ENCODE results near the gene UCKL1.
"Not testable (repeated sequence)": the region's sequence is repeated elsewhere in the genome, so short reads cannot be mapped to it uniquely, and the experiment has no call there.

Gene UCKL1

DNA sequence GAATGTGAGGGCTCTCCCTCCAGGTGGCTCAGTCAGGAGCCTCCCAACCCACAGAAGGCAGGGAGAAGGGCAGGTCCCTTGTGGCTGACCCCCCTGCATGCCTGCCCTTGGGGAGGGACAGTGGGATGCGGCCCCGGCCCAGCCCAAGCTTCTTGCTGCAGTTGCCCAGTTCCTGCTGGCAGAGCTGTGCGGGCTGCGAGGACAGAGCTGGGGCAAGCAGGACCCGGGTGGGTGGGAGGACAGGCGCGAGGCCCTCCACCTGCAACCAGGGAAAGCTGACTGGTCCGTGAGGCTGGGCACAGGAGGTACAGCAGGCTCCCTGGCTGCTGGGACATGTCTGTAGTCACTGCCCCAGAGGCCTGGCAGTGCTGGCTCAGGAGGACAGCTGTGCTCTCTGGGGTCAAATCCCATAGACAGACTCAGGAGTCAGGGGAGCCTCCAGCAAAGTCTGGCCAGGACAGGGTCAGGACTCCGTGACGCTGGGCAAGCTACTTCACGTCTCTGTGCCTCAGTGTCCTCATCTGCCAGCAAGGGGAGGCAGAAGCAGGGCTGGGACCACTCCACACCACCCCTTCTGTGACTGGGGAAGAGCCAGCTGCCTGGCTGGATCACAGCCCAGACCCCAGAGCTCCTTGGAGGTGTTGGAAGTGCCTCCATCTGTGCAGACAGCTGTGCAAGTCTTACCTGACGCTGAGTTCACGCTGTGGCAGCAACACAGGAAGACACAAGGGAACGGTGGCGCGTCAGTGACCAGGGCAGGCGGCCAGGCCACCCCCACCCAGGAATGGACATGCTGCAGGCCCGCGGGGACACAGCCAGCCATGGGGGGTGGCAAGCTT is 13.0 kb downstream of the UCKL1 start:
- no peak for DNase-seq (ENCODE audit: low spot score)

- peak; percentile 34 for DNase-seq (ENCODE audit: low spot score)
Observed at GRCh38 chr20:63942250-63942951, 13.8 kb downstream of the UCKL1 start.

DNA sequence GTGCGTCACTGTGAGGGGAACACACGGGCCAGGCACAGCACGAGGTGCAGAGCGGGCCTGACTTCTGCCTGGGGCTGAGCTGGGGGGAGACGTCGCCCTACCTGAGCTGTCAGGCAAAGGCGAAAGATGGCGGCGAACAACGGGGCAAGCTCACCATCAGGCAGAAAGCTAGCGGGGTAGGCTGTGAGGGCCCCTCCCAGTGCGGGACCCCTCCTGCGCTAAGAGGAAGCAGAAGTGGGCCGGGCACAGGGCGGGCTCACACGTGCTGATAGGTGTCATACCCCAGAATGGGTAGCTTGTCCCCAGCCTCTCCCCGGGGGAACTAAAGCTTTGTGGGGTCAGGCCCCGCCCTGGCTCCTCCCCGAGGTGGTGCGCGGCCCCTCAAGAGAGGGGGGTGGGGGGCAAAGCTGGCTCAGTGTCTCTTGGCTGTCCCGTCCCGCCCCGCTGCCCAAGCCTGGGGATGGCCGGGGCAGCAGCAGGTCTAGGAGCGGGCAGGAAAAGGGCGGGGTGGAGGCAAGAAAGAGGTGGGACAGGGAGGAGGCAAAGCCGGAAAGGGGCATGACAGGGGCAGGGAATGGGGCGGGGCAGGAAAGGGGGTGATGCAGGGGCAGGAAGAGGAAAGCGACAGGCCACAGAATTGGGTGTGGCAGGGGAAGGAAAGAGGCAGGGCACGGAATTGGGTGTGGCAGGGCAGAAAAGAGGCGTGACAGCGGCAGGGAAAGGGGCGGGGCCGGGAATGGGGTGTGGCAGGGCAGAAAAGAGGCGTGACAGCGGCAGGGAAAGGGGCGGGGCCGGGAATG is 14.7 kb downstream of the UCKL1 start:
- no peak for DNase-seq (ENCODE audit: low spot score)

GRCh38 chr20:63940472-63941266 is 15.5 kb downstream of the UCKL1 start:
- DNase-seq (ENCODE audit: low spot score): no peak

DNA sequence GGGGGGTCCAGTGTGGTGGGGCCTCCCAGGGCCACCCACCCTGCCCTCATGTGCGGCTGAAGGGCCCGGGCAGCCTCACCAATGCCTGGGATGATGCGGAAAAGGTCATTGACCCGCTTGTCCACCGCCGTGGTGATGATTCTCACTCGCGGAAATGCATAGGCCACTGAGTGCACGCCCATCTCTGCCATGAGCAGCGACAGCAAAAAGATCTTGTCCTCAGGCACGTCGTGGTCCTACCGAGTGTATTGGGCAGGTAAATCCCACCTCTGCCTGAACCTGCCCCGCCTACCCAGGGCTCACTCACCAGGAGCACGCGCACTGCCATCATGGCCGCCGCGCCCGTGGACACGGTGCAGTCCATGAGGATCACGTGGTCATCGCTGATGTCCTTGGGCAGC is 16.1 kb downstream of the UCKL1 start:
- no peak for DNase-seq (ENCODE audit: low spot score)

DNA sequence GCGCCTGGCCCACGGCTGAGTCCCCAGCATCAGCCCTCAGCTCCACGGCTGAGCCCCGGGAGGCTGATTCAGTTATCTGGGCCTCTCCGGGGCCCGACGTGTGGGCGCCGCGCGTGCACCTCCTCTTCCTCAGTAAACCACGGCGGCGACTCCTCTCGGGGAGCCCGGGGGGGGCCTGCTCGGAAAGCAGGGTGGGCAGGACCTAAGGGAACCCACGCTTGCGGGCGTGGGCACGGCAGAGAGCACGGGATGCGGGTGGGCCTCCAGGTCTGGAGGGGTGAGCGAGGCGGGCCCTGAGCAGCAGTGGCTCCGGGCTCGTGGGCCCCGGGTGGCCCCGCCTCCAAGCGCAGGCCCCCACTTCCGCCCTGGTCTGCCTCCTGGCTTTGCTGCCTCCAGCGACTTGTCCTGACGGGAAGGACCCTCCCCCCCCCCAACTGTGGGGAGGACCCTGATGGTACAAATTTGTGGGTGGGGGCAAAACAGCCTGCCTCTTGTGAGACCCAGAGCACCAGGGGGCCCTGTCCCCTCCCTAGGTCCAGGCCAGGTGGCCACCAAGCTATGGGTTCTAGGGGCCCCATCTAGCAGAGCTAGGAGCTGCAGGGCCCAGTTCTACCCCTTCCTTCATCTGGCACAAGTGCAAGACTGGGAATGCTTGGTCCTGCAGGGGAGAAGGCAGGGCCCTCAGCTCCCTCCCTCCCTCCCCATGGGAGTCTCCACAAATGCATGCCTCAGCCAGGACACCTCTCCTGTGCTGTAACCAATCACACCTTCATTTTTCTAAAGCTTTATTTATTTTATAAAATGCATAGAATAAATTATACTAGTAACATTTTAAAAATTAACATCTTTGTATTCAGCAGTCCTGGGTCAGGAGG is 16.9 kb downstream of the UCKL1 start:
- DNase-seq (ENCODE audit: low spot score): no peak

GRCh38 chr20:63937596-63937995 is 18.6 kb downstream of the UCKL1 start:
- DNase-seq (ENCODE audit: low spot score): no peak

- DNase-seq (ENCODE audit: low spot score): no peak
Observed at GRCh38 chr20:63935447-63935846, 20.8 kb downstream of the UCKL1 start.

- no peak for DNase-seq (ENCODE audit: low spot score)
Observed at GRCh38 chr20:63934271-63935068, 21.7 kb downstream of the UCKL1 start.

DNA sequence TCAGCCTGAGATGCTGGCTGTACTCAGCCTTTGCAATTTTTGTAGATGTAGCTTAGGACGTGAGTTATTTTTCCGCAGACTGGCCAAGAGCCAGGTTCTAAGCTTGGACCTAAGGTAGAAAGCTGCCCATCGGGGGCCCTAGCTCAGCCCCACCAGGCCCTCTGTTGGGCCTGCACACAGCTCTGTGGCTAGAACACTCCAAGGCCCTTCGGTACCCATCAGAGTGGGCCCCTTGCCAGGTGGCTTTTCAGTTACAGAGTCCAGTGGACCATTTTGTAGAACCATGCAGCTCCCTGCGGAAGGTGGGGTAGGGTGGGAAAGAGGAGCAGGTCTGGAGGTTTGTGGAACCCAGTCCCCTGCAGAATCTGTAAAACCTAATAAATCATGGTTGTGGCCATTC is 22.6 kb downstream of the UCKL1 start:
- DNase-seq (ENCODE audit: low spot score): no peak

GRCh38 chr20:63932606-63933160 is 23.5 kb downstream of the UCKL1 start:
- no peak for DNase-seq (ENCODE audit: low spot score)

GRCh38 chr20:63931735-63932134 is 24.5 kb downstream of the UCKL1 start:
- no peak for DNase-seq (ENCODE audit: low spot score)

DNA sequence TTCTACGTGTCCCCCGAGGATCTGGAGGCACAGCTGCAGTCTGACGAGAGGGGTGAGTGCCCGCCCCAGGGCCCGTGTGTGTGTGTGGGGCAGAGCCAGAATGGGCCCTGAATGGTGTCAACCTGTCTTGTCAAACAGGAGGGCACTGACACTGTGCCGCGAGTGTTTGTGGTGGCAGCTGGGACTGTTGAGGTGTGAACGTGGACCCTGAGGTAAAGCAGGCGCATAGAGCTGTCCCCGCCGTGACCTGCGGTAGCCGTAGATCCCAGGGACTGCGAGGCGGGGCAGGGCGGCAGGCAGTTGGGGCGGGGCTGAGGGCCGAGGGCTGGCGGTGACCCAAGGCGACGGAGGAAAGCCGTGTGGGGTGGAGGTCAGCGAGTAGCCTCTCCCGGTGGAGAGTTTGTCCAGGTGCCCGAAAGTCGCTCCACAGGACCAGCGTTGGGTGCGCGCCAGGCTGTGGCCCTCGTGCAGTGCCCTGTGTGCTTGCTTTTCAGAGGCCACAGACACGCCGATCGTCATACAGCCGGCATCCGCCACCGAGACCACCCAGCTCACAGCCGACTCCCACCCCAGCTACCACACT is 25.2 kb downstream of the UCKL1 start:
- DNase-seq (ENCODE audit: low spot score): no peak

DNA sequence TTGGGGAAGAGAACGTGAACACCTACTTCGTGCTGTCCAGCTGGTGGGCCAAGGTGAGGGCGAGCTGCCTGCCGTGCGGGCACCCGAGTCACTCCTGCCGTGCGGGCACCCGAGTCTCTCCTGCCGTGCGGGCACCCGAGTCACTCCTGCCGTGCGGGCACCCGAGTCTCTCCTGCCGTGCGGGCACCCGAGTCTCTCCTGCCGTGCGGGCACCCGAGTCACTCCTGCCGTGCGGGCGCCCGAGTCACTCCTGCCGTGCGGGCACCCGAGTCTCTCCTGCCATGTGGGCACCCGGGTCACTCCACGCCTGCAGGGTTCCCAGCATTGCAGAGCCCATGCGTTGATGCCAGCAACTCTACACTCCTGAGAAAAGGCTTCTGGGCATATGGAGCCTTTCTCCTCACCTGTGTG is 26.7 kb downstream of the UCKL1 start:
- not testable (repeated sequence) for DNase-seq (ENCODE audit: low spot score)

DNA sequence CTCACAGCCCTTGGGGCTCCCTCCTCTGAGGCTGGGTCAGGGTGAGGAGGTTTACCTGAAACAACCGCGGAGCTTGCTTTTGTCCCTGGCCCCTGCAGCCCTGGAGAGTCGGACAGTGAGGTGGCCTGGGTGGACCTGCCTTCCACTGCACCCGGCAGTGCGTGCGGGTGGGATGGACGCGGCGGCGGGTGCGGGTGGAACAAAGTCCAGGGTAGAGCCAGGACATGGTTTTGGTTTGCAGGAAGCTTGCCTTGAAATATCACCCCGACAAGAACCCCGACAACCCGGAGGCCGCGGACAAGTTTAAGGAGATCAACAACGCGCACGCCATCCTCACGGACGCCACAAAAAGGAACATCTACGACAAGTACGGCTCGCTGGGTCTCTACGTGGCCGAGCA is 27.1 kb downstream of the UCKL1 start:
- DNase-seq (ENCODE audit: low spot score): no peak

GRCh38 chr20:63926298-63926697 is 29.9 kb downstream of the UCKL1 start:
- no peak for DNase-seq (ENCODE audit: low spot score)

DNA sequence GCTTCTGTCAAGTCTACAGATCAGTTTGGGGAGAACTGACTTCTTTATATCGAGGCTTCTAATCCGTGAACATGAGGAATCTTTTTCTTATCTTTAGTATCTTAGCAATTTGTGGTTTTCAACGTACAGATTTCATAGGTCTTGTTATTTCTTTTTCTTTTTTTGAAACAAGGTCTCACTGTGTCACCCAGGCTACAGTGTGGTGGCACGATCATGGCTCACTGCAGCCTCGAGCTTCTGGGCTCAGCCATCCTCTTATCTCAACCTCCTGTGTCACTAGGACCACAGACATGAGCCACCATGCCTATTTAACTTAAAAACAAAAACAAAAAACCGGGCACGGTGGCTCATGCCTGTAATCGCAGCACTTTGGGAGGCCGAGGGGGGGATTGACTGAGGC is 32.0 kb downstream of the UCKL1 start:
- no peak for DNase-seq (ENCODE audit: low spot score)

- no peak for DNase-seq (ENCODE audit: low spot score)
Observed at GRCh38 chr20:63923651-63924050, 32.6 kb downstream of the UCKL1 start.

DNA sequence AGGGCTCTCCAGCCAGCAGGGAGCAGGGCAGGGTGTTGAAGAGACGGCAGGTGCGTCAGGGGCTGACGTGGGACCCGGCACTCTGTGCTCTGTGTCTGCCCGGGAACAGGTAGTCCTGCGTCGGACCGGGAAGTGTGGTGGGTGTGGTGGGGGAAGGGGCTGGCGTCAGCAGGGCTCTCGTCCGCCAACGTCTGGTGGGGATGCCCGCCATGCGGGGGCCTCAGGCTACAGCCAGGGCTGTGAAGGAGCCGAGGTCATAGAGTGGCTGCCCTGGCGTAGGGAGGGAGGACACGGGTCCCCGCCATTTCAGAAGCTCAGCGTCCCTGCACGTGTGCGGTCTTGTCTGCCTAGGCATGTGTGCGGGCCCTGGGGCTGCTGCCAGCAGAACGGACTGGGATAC is 36.0 kb downstream of the UCKL1 start:
- DNase-seq (ENCODE audit: low spot score): no peak
